Dermis lymphatic vessel endothelial cell (primary cell): ENCODE data around the gene FCSK. TPM values are rescaled to one million over a fixed set of nuclear protein-coding genes. Genes with fewer than 3 reads are reported as not detected.

Source experiments
- total RNA-seq: library from RNA; depleted of rRNA; stranded (reverse); fragments of >200 nt; gene quantifications from 2 replicates; pipeline ENCODE4 v1.2.1, GENCODE V29; 2014

FCSK gene
- total RNA-seq, result 8.0 and 8.7 TPM in 2 replicates

DNA sequence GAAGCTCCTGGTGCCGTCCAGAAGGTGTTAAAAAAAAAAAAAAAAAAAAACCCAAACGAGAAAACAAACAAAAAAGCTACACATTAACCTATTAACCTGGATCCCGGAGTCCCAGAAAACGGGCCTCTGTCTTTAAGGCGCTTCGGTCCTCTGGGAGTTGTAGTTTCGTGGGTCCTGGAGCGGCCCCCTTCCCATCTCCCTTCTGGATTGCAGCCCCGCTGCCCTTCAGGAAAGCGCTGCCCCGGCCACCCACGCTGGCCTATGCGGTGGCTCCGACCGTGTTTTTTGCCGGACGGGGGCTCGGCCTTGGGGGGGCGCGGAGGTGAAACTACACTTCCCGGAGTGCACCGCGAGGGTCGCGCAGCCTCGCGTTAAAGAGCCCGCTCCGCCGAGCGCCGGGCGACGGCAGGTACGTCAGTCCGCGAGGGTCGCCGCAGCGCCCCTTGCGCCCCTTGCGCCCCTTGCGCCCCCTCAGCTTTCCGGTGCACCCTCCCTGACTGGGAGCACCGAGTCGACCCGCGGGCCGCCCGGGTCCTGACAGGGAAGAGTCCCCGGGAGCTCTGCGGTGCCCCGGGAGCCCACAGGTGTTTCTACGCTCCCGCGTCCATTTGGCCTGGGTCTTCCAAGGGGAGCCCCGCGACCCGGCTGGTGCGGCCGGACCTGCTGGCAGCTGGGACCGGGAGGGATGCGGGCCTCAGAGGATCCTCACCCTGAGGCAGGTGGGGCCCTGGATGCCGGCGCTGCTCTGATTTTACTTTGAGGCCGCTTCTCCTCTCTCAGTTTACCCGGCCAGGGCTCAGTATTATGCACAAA, at the start of gene FCSK:
TSS of gene FCSK (plus strand) at position 374 of the 813 bp plus-strand sequence. CDS start 8,596 bp downstream, outside the sequence.

DNA sequence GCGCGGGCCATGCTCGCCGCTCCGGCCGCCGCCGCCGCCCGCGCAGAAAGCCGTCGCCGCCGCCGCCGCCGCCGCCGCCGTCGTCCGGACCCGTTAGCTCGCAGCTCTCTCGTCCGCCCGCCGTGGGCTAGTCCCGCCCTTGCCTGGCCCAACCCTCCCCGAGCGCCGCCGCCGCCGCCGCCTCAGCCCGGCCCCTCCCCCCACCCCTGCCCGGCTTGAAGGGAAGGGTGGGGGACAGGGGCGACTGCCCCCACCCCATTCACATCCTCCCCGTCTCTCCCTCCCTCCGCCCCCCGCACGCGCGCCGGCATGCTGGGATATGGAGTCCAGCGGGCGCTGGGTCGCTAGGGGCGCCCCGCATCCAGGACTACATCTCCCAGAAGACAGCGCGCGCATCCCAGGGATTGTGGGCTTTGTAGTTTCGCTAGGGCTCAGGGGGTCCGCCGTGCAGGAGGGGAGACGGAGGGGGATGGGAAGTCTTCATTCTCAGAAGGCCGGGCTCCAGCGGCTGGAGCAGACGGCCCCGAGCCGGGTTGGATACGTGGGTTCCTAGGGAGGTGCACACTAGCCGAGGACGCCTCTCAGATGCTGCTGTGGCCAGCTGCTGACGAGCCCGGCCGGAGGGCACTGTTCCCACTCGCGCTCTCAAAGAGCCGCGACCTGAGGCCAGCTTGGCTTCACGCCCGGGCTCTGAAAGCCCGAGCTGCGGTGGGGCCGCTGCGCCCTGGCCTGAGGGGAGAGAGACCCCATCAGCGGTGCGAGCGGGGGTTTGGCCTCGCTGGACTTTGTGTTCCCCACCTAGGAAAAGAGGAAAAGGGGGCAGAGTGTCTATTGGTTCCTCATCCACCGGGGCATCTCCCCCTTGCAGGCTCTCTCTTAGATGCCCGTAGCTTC, 15.2 kb upstream of the FCSK start, which contains the start of gene ST3GAL2:
TSS of gene ST3GAL2 (minus strand) at position 132 of the 894 bp plus-strand sequence. CDS start 40,570 bp downstream, outside the sequence.

DNA sequence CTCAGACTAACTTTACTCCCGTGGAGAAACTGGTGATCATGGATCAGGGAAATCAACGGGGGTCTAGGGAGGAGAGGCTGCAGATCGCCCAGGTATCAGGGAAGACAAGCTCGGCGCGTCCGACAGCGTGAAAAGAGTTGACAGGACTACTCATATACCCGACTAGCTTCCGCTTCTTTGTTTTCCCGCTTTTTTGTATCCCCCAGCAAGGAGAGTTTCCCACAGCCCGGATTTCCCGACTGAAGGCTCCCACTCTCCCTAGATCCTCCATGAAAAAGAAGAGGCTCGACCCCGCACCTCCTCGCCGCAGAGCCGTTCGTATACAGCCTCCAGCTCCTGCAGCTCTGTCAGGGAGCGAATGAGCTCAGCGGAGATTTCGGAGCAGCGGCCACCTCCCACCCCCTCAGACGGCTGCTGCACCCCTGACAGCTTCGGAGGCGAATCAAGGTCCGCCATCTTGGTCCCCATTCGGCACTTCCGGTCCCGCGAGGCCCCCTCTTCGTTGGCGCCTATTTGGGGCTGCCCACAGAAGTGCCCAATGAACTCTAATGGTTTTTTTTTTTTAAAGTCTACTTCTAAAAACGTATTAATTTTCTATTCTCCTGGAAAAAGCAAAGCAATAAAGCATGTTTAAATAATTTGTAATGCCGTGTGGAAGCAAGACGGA, 68.8 kb downstream of the FCSK start, which contains the start of gene COG4:
TSS of gene COG4 (minus strand) at position 479 of the 667 bp plus-strand sequence. CDS start at position 468, 11 bp downstream.

DNA sequence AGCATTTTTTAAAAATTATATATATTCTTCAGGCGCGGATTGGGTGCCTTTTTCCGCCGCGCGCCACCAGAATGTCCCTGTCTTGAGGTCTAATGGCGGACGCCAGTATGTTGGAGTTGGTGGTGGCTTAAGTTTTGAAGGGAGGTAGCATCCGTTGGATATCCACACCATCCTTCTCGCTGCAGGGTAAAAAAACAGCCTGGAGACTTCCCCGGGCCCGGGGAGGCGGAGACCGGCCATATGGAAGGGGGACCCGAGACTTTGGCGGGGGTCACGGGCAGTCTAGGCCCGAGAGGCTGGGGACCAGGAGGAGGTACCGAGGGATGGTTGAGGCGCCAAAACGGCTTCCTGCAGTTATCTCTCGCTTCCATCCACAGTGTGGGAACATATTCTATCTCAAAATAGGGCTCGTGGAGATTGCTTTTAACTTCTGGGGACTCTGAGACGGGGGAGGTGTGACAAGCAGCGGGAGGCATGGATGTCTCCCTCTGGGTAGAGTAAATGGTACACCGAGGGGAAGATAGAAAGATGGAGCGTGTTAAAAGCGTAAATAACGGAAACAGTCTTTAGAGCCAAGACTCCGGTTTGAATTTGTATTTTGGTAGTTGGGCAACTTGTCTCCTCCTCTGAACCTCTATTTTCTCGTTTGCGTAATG, 69.5 kb downstream of the FCSK start, which contains the start of gene SF3B3:
TSS of gene SF3B3 (plus strand) at position 74 of the 656 bp plus-strand sequence. CDS start 2,841 bp downstream, outside the sequence.

Other genes with a start within 250 kb of the FCSK start
- 41.0 and 42.9 TPM in 2 replicates for gene EXOSC6, start 202.7 kb upstream of the FCSK start, total RNA-seq
- 85.2 and 89.6 TPM in 2 replicates for gene AARS1, start 165.1 kb upstream of the FCSK start, total RNA-seq
- gene DDX19B, start 155.4 kb upstream of the FCSK start, total RNA-seq, result 19.5 and 25.9 TPM in 2 replicates
- 29.2 and 31.6 TPM in 2 replicates for gene DDX19A, start 107.7 kb upstream of the FCSK start, total RNA-seq
- gene ST3GAL2, start 15.5 kb upstream of the FCSK start, total RNA-seq, result 37.2 and 42.8 TPM in 2 replicates
- 56.2 and 61.7 TPM in 2 replicates for gene COG4, start 69.0 kb downstream of the FCSK start, total RNA-seq
- 48.7 and 68.2 TPM in 2 replicates for gene SF3B3, start 69.2 kb downstream of the FCSK start, total RNA-seq
- 1.2 and 1.4 TPM in 2 replicates for gene IL34, start 192.0 kb downstream of the FCSK start, total RNA-seq
- 13.9 and 14.7 TPM in 2 replicates for gene MTSS2, start 231.5 kb downstream of the FCSK start, total RNA-seq